Endothelial cell of umbilical vein (primary cell): ENCODE measurements around the gene DRAM1.

ENCODE experiments used
- CTCF ChIP-seq, 2 donors: IDR thresholded peaks; 1 replicate in 1 of 2; 2 replicates in 1 of 2; pipeline ENCODE4 v1.5.1; 2011; ENCODE audit warnings: low read length in 2 of 2, mild to moderate bottlenecking in 2 of 2, moderate library complexity in 2 of 2, control low read depth in 1 of 2, inconsistent platforms in 1 of 2, low read depth in 1 of 2; ENCODE audit not compliant: insufficient read depth in 1 of 2; ENCODE audit errors: extremely low read depth in 1 of 2
- EZH2 ChIP-seq: IDR thresholded peaks from 2 replicates; pipeline ENCODE4 v1.6.1; 2012; ENCODE audit warnings: borderline replicate concordance, low read depth, mild to moderate bottlenecking, moderate library complexity, low read length, inconsistent platforms; ENCODE audit not compliant: severe bottlenecking
- FOS ChIP-seq: IDR thresholded peaks from 2 replicates; pipeline ENCODE4 v1.6.1; 2011; ENCODE audit warnings: mild to moderate bottlenecking, low read length, moderate library complexity, borderline replicate concordance; ENCODE audit not compliant: insufficient read depth
- GATA2 ChIP-seq: IDR thresholded peaks from 2 replicates; pipeline ENCODE4 v1.7.0; 2011; ENCODE audit warnings: low read depth, mild to moderate bottlenecking, moderate library complexity, mixed read lengths, low read length; ENCODE audit not compliant: insufficient read length, insufficient read depth
- JUN ChIP-seq: IDR thresholded peaks from 2 replicates; pipeline ENCODE4 v1.6.1; 2011; ENCODE audit warnings: borderline replicate concordance, low read depth; ENCODE audit not compliant: insufficient read length, insufficient read depth
- MAX ChIP-seq: IDR thresholded peaks from 2 replicates; pipeline ENCODE4 v1.6.1; 2011; ENCODE audit not compliant: insufficient read depth, insufficient read length
- MYC ChIP-seq: IDR thresholded peaks from one replicate; pipeline ENCODE4 v1.6.1; 2011; ENCODE audit warnings: mild to moderate bottlenecking, low read depth, low read length
- POLR2A ChIP-seq: IDR thresholded peaks from 2 replicates; pipeline ENCODE4 v1.6.1; 2012; ENCODE audit warnings: low read depth, mild to moderate bottlenecking, control low read depth, low read length
- POLR2AphosphoS5 ChIP-seq: IDR thresholded peaks from 2 replicates; pipeline ENCODE4 v1.6.1; 2012; ENCODE audit warnings: low read depth, mild to moderate bottlenecking, control low read depth, low read length, moderate library complexity; ENCODE audit not compliant: insufficient read depth

GRCh38 chr12:101830367-101831325, 46.7 kb upstream of the DRAM1 start, which contains the start of gene GNPTAB:
- TF ChIP-seq CTCF (IDR thresholded peaks at IDR 0.05; ENCODE audit: extremely low read depth in 1 of 2, insufficient read depth in 1 of 2, low read depth in 1 of 2, low read length in 2 of 2) (peak; percentile 76 to 78), EZH2 (no peak), POLR2AphosphoS5 (peak; percentile 73), GATA2 (no peak), POLR2A (peak; percentile 26), JUN (no peak), FOS (no peak), MAX (no peak), MYC (no peak)
